ENCODE measurements around the gene ITFG2.

The ITFG2 gene

DNA sequence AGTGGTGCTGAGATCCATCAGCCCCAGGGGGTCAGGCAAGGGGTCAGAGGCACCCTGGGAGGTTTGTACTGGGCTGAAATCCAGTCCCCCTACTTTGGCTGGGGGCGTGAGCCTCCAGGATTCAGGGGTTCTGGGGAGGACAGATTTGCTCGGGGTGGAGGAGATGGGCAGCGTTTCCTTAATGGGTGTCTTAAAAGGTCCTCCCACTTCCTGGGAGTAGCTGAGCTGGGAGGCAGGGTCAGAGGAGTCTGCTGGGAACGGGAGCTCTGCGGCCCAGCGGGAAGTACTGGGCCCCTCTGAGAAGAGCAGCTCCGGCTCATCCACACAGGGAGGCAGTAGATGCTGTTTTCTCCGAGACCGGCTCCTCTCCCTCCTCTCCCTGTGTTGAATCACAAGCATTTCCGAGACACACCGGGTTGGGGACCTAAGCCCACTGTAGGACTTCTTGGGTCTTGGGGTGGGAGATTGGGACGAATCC is 46.5 kb downstream of the ITFG2 start:
- TF ChIP-seq, protein P1, sequence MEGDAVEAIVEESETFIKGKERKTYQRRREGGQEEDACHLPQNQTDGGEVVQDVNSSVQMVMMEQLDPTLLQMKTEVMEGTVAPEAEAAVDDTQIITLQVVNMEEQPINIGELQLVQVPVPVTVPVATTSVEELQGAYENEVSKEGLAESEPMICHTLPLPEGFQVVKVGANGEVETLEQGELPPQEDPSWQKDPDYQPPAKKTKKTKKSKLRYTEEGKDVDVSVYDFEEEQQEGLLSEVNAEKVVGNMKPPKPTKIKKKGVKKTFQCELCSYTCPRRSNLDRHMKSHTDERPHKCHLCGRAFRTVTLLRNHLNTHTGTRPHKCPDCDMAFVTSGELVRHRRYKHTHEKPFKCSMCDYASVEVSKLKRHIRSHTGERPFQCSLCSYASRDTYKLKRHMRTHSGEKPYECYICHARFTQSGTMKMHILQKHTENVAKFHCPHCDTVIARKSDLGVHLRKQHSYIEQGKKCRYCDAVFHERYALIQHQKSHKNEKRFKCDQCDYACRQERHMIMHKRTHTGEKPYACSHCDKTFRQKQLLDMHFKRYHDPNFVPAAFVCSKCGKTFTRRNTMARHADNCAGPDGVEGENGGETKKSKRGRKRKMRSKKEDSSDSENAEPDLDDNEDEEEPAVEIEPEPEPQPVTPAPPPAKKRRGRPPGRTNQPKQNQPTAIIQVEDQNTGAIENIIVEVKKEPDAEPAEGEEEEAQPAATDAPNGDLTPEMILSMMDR (IDR thresholded peaks at IDR 0.05) = no peak

DNA sequence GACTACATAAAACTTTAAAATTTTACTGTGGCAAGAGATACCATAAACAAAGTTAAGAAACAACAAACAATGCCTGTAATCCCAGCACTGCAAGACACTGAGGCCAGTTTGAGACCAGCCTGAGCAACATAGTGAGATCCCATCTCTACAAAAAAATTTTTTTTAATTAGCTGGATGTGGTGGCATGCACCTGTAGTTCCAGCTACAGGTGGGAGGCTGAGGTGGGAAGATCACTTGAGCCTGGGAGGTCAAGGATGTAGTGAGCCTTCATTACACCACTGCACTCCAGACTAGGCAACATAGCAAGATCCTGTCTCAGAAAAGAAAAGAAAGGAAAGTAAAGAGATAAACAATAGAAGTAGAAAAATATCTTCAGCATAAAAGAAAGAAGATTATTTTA is 47.7 kb downstream of the ITFG2 start:
- TF ChIP-seq, protein P1 (IDR thresholded peaks at IDR 0.05) = no peak

DNA sequence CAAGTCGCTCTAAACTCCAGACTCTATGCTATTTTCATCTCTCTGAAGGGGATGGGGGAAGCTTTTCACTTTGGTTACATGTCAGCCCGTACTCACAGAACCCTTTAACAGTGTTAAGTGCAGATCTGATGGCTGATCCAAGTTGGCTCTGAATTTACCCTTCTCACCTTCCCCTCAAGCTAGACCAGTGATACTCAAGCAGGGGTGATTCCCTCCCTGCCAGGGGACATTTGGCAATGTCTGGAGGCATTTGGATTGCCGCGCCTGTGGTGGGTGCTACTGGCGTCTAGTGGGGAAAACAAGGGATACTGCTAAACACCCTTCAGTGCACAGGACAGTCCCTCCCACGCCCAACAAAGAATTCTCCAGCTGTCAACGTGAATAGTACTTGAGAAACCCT is 50.4 kb downstream of the ITFG2 start:
- TF ChIP-seq, protein P1 (IDR thresholded peaks at IDR 0.05) = no peak

DNA sequence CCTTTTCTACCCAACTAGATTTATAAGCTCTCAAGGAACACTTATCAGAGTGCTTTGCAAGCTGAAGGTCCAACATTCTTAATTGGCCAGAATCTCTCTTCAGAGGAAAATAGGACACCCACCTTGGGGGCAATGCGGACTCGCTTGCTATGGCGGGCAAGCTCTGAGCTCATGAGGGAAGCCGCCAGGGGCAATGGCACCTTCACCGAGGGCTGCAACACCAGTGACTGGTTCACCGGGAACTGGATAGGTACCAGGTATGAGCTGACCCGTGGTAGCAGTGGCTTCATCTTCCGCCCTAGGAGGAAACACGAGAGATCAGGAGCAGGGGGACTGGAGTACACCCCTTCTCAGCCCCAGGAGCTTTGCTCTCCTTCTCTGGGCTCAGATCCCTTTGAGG is 51.7 kb downstream of the ITFG2 start:
- TF ChIP-seq, protein P1 (IDR thresholded peaks at IDR 0.05) = no peak
